Stomach (tissue), 9 donors: ENCODE data around the gene CAPN9. TPM values are rescaled to one million over a fixed set of nuclear protein-coding genes. Genes with fewer than 3 reads are reported as not detected.
A peak's percentile ranks its signal among the peaks of the same experiment; 100 is the strongest.

Source experiments
- DNase-seq, 2 donors: peaks; one replicate each; pipeline versions ENCODE4 v3.0.0 to v3.0.0-alpha.2; 2013 to 2019
- H3K27ac ChIP-seq, 5 donors: fragments of 200-600 bp in 4 of 5; sonication (generic) in 4 of 5; one replicate each; pipeline ENCODE4 v1.5.1; 2013 to 2019; ENCODE audit warnings: mild to moderate bottlenecking in 1 of 5, moderate library complexity in 1 of 5
- H3K27me3 ChIP-seq, 3 donors: fragments of 200-600 bp; sonication (generic); one replicate each; pipeline ENCODE4 v1.5.1; 2017 to 2019; ENCODE audit warnings: mixed run types in 1 of 3
- H3K36me3 ChIP-seq, 4 donors: fragments of 200-600 bp; sonication (generic); 1 replicate in 3 of 4; 2 replicates in 1 of 4; pipeline ENCODE4 v1.5.1; 2016 to 2019
- H3K4me1 ChIP-seq, 4 donors: fragments of 200-600 bp; sonication (generic); one replicate each; pipeline ENCODE4 v1.5.1; 2016 to 2019
- H3K4me3 ChIP-seq, 4 donors: fragments of 200-600 bp; sonication (generic) in 3 of 4; one replicate each; pipeline ENCODE4 v1.5.1; 2016 to 2019; ENCODE audit warnings: mild to moderate bottlenecking in 1 of 4
- H3K9me3 ChIP-seq, 4 donors: fragments of 200-600 bp; sonication (generic); one replicate each; pipeline ENCODE4 v1.5.1; 2016 to 2019
- EP300 ChIP-seq: sonication (generic); formaldehyde crosslinking; IDR thresholded peaks from one replicate; pipeline ENCODE4 v1.6.1; 2017; ENCODE audit warnings: antibody characterized with exemption
- POLR2A ChIP-seq, 4 donors: fragments of 450-650 bp; IDR thresholded peaks; one replicate each; pipeline ENCODE4 v1.6.1; 2016; ENCODE audit warnings: antibody characterized with exemption in 4 of 4, control low read depth in 2 of 4, mild to moderate bottlenecking in 1 of 4, moderate library complexity in 1 of 4
- POLR2AphosphoS5 ChIP-seq, 3 donors: sonication (generic); formaldehyde crosslinking; IDR thresholded peaks; one replicate each; pipeline ENCODE4 v1.6.1; 2016; ENCODE audit warnings: antibody characterized with exemption in 3 of 3
- WGBS, 5 donors: extraction: QIAGEN DNeasy Blood & Tissue Kit in 3 of 5; methylation state at CpG; one replicate each; pipeline versions ENCODE4 v1.1.5 to v1.1.7; 2013 to 2018; 5-methylcytosine and 5-hydroxymethylcytosine counted together
- intact Hi-C: fragments of 100-400 bp; cut with DNase I; formaldehyde crosslinking; loops from one replicate; pipeline ENCODE4 v1.15.1; 2023; ENCODE audit warnings: low total_unique reads
- polyA plus RNA-seq, 3 donors: library from polyadenylated mRNA; stranded (reverse); fragments of 200-250 nt; gene quantifications; one replicate each; pipeline ENCODE4 v1.2.3, GENCODE V29; 2013
- total RNA-seq, 5 donors: library from RNA; depleted of rRNA; stranded (reverse); fragments of >200 nt; gene quantifications; one replicate each; pipeline versions ENCODE4 v1.1.0 to v1.2.3, GENCODE V29; 2014 to 2016
- TF ChIP-seq, protein P1 (sequence below), 7 experiments: fragments of 450-650 bp in 4 of 7; fragments of 200-600 bp in 3 of 7; sonication (generic) in 3 of 7; IDR thresholded peaks; one replicate each; pipeline ENCODE4 v1.5.1; 2016 to 2019; ENCODE audit warnings: antibody characterized with exemption in 7 of 7, control low read depth in 2 of 7, mild to moderate bottlenecking in 1 of 7
- donor health status: healthy with polysubstance abuse.
- donor health status: Bipolar disorder and iron deficiency.
- donor health status: healthy.

Gene CAPN9
- total and polyA plus RNA-seq, 8 donors: 2.6 to 68.3 (median 46.7) TPM

DNA sequence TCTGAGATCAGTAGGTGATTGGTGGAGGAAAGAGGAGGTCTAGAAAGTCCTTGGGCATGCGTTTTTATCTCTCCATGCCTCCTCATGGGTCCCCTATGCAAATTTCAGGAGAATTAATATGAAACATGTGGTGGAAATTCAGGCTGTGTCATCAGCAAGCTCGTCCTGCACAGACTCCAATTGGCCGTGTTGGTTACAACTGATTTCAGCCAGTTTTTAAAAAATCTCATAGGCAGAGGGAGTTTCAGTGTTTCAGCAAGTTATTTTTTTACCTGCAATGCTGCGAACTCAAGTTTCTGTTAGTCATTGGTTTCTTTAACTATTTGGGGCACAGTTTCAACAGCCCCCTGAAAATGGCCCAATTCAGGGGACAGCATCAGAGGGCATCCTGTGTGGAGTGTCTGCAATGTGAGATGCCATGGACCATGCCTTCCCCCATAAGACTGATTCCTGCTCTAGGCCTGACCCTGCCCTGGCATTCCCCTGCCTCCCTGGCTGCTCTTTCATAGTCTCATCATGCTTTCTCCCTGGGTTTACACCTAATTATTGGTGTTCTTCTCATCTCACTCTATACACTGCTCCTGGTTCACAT lies 61.2 kb downstream of the CAPN9 start:
- WGBS, 5 donors: 72 to 82% (median 73%) methylated on average over 4 of the region's 4 CpGs
- Histone ChIP-seq H3K4me1 (peaks cover 0 to 8% (median 0%) of the 10 kb centered on the region in 4 donors), H3K27ac (peak overlapping the region in 1 of 5 donors; percentile 66), H3K36me3 (no peaks in the 10 kb centered on the region), H3K4me3 (no peak overlapping the region), H3K27me3 (no peaks in the 10 kb centered on the region), H3K9me3 (peaks cover 6 to 11% (median 9%) of the 10 kb centered on the region in 4 donors)
- intact Hi-C loops: loop anchor here (10.0 kb wide), 1 partner anchor 406 kb away; no protein-coding TSS in a partner anchor
- peak in 1 of 2 donors; percentile 43 for DNase-seq
- TF ChIP-seq EP300 (no peak), POLR2AphosphoS5 (IDR thresholded peaks at IDR 0.05) (no peak), POLR2A (IDR thresholded peaks at IDR 0.05) (no peak)
- TF ChIP-seq, protein P1, sequence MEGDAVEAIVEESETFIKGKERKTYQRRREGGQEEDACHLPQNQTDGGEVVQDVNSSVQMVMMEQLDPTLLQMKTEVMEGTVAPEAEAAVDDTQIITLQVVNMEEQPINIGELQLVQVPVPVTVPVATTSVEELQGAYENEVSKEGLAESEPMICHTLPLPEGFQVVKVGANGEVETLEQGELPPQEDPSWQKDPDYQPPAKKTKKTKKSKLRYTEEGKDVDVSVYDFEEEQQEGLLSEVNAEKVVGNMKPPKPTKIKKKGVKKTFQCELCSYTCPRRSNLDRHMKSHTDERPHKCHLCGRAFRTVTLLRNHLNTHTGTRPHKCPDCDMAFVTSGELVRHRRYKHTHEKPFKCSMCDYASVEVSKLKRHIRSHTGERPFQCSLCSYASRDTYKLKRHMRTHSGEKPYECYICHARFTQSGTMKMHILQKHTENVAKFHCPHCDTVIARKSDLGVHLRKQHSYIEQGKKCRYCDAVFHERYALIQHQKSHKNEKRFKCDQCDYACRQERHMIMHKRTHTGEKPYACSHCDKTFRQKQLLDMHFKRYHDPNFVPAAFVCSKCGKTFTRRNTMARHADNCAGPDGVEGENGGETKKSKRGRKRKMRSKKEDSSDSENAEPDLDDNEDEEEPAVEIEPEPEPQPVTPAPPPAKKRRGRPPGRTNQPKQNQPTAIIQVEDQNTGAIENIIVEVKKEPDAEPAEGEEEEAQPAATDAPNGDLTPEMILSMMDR (IDR thresholded peaks at IDR 0.05): no peak

DNA sequence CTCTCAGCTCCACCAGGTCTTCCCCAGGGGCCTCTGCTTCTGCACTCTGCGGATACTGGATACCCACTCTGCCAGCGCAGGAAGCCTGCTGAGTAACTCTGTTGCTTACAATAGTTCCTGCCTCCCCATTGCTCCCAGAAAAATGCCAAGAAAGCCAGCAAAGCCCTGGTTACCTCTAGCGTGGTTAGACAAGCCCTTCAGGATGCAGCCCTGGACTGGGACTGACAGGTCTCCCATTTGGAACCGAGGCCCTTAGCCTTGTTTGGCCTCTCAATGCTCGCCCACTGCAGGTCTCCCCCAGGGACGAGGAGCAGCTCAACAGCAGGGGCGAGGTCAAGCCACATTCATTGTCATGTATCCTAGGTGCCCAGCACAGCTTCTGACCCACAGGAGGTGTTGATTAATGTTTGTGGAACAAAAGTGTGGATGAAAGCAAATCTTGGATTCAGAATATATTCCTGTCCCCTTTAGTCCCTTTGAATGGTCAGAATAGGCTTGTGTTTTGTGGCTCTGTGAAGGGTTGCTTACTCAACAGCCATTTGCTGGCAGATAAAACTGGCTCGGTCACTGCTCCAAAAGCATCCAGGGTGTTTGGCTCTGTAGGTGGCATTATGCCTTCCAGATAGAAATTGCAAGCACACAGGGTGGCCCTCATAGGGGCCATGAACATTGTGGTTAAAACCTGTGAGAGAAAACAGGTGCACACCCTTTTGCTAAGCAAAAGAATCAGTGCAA lies 62.2 kb downstream of the CAPN9 start:
- H3K27ac ChIP-seq: peak overlapping the region in 1 of 5 donors; percentile 11
- peaks cover 0 to 8% (median 0%) of the 10 kb centered on the region in 4 donors for H3K4me1 ChIP-seq
- no peaks in the 10 kb centered on the region for H3K36me3 ChIP-seq
- no peaks in the 10 kb centered on the region for H3K27me3 ChIP-seq
- H3K4me3 ChIP-seq: no peak overlapping the region
- TF ChIP-seq POLR2AphosphoS5 (IDR thresholded peaks at IDR 0.05) (no peak), POLR2A (IDR thresholded peaks at IDR 0.05) (no peak), EP300 (no peak)
- TF ChIP-seq, protein P1 (IDR thresholded peaks at IDR 0.05): no peak
- no peak for DNase-seq
- WGBS, 5 donors: 76 to 86% (median 80%) methylated on average over 8 of the region's 8 CpGs
- H3K9me3 ChIP-seq: peaks cover 6 to 11% (median 10%) of the 10 kb centered on the region in 4 donors
- intact Hi-C loops: loop anchor here (10.0 kb wide), 1 partner anchor 405 kb away; no protein-coding TSS in a partner anchor

DNA sequence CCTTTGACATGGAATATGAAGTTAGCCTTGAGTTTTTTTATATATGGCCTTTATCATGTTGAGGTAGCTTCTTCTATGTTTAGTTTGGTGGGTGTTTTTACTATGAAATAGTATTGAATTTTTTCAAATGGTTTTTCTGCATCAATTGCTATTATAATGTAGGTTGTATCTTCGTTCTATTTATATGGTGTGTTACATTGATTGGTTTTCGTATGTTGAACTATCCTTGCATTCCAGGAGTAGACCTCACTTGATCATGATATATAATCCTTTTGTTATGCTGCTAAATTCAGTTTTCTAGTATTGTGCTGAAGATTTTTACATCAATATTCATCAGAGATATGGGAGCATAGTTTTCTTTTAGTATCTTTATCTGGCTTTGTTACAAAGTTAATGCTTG lies 65.4 kb downstream of the CAPN9 start:
- TF ChIP-seq POLR2AphosphoS5 (IDR thresholded peaks at IDR 0.05): no peak
- TF ChIP-seq, protein P1 (IDR thresholded peaks at IDR 0.05): no peak
- no peak for TF ChIP-seq POLR2A (IDR thresholded peaks at IDR 0.05)
- TF ChIP-seq EP300: no peak
- H3K4me1 ChIP-seq: peaks cover 0 to 8% (median 0%) of the 10 kb centered on the region in 4 donors
- no peaks in the 10 kb centered on the region for H3K27me3 ChIP-seq
- H3K4me3 ChIP-seq: no peak overlapping the region
- 90 to 94% (median 91%) methylated on average over 2 of the region's 2 CpGs for WGBS, 5 donors
- peaks cover 6 to 11% (median 10%) of the 10 kb centered on the region in 4 donors for H3K9me3 ChIP-seq
- intact Hi-C loops: no loop called here
- H3K36me3 ChIP-seq: no peaks in the 10 kb centered on the region
- H3K27ac ChIP-seq: no peak overlapping the region
- DNase-seq: no peak

DNA sequence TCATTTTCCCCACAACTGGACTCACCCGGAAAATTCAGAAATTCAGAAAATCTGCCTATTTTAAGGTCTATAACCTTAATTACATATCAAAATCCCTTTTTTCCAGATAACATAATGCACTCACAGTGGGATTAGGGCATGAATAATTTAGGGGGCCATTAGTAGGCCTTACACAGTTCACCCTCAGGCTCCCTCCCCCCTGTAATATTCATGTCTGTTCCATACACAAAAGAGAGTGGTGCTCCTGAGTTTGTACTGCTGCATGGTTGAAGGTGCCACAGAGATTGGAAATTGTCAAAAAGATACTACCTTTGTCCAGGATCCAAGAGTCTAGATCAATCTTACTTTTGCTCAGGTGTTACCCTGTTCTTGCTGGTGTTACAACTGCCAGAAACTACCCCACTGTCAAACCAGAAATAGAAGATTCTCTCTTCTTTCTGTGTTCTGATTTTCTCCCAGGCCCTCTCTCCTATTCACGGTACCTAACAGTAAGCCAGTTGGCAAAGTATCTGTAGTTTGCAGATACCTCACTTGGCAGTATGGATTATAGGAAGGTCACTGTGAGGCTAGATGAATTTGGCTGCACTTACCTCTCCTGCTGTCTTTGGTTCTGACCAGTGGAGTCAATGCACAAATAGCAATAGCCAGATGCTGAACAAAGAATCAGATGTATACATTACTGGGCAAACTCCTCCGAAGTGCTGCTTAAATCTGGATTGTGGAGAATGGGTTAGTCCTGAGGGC lies 67.9 kb downstream of the CAPN9 start:
- 59 to 79% (median 62%) methylated on average over 3 of the region's 3 CpGs for WGBS, 5 donors
- Histone ChIP-seq H3K4me3 (no peak overlapping the region), H3K27me3 (no peaks in the 10 kb centered on the region), H3K36me3 (no peaks in the 10 kb centered on the region), H3K27ac (no peak overlapping the region), H3K4me1 (no peaks in the 10 kb centered on the region), H3K9me3 (peaks cover 6 to 11% (median 10%) of the 10 kb centered on the region in 4 donors)
- no peak for DNase-seq
- intact Hi-C loops: no loop called here
- TF ChIP-seq EP300 (no peak), POLR2A (IDR thresholded peaks at IDR 0.05) (no peak), POLR2AphosphoS5 (IDR thresholded peaks at IDR 0.05) (no peak)
- TF ChIP-seq, protein P1 (IDR thresholded peaks at IDR 0.05): no peak
